SU-DHL-6 (cell line): Measurements from ENCODE around the gene SLC9A5.

ENCODE experiments used
- H2AFZ ChIP-seq: fragments of 200-600 bp; sonication (generic); 2 replicates; pipeline ENCODE4 v1.6.1; 2014; ENCODE audit warnings: low read depth, mild to moderate bottlenecking, moderate library complexity, mixed read lengths, antibody characterized with exemption, low read length; ENCODE audit not compliant: severe bottlenecking
- H3F3A ChIP-seq: fragments of 200-600 bp; shearing (Covaris generic); 2 replicates; pipeline ENCODE4 v1.6.0; 2016; ENCODE audit warnings: antibody characterized with exemption, mild to moderate bottlenecking; ENCODE audit not compliant: insufficient read depth
- H3K27ac ChIP-seq: fragments of 200-600 bp; sonication (generic); 2 replicates; pipeline ENCODE4 v1.5.1; 2016; ENCODE audit warnings: low read depth, mild to moderate bottlenecking, low read length, moderate library complexity, mixed read lengths
- H3K27me3 ChIP-seq: fragments of 200-600 bp; sonication (generic), shearing (Covaris generic); 2 replicates; pipeline ENCODE4 v1.6.0; 2014; ENCODE audit warnings: mild to moderate bottlenecking, low read length
- H3K36me3 ChIP-seq: fragments of 200-600 bp; sonication (generic); 2 replicates; pipeline ENCODE4 v1.6.1; 2014; ENCODE audit warnings: mild to moderate bottlenecking, low read length, mixed read lengths
- H3K4me2 ChIP-seq: fragments of 300-600, 200-600 bp; shearing (Covaris generic), sonication (generic); 2 replicates; pipeline ENCODE4 v1.6.0; 2014; ENCODE audit warnings: low read length, low read depth, mild to moderate bottlenecking; ENCODE audit not compliant: poor library complexity, severe bottlenecking
- H3K4me3 ChIP-seq: fragments of 200-600 bp; sonication (generic); 2 replicates; pipeline ENCODE4 v1.5.1; 2014; ENCODE audit warnings: antibody characterized with exemption, low read length, mild to moderate bottlenecking, mixed read lengths; ENCODE audit not compliant: insufficient read depth, poor library complexity, severe bottlenecking
- H3K79me2 ChIP-seq: fragments of 200-600 bp; sonication (generic); 2 replicates; pipeline ENCODE4 v1.6.1; 2014; ENCODE audit warnings: mild to moderate bottlenecking, low read length, moderate library complexity; ENCODE audit not compliant: insufficient read depth
- H3K9ac ChIP-seq: fragments of 200-600 bp; sonication (generic); 2 replicates; pipeline ENCODE4 v1.7.0; 2014; ENCODE audit warnings: mild to moderate bottlenecking, low read length
- H3K9me2 ChIP-seq: fragments of 200-600 bp; sonication (generic); replicated peaks from 2 replicates; pipeline ENCODE4 v1.6.1; 2014; ENCODE audit warnings: low read length; ENCODE audit not compliant: insufficient read depth
- H3K9me3 ChIP-seq: fragments of 200-600 bp; sonication (generic); 2 replicates; pipeline ENCODE4 v1.6.1; 2014; ENCODE audit warnings: low read length, mixed read lengths; ENCODE audit not compliant: insufficient read depth
- H4K20me1 ChIP-seq: fragments of 200-600 bp; sonication (generic); 2 replicates; pipeline ENCODE4 v1.6.1; 2014; ENCODE audit warnings: low read depth, mild to moderate bottlenecking, antibody characterized with exemption, low read length, moderate library complexity, mixed read lengths
- EZH2phosphoT487 ChIP-seq: fragments of 200-600 bp; sonication (generic), shearing (Covaris generic); conservative IDR thresholded peaks from 2 replicates; pipeline ENCODE4 v1.6.1; 2018; ENCODE audit warnings: mild to moderate bottlenecking, antibody characterized with exemption, low read length, moderate library complexity, mixed read lengths
- TF ChIP-seq, protein P1 (sequence below): fragments of 200-600 bp; sonication (generic); IDR thresholded peaks from one replicate; pipeline ENCODE4 v1.5.1; 2017; ENCODE audit warnings: antibody characterized with exemption, mild to moderate bottlenecking, low read length, moderate library complexity; ENCODE audit not compliant: insufficient read depth, poor library complexity, severe bottlenecking

SLC9A5 gene

DNA sequence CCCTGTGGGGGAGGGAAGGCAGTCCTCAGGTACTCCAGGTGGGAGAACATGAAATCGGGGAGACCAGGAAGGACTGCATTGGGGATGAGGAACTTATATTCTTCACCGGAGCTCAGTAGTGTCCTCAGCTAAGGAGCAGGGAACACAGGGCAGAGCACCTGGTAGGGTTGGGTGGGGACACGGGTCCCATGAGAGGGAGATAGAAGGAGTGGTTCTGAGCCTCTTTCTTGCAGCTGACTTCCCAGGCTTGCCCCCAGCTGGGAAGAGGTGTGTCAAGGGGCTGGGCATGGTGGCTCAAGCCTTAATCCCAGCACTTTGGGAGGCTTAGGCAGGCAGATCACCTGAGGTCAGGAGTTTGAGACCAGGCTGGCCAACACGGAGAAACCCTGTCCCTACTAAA, 3.6 kb upstream of the SLC9A5 start:
- H3K9me2 ChIP-seq: no peaks in the 10 kb centered on the region
- no peak overlapping the region for H3K9ac ChIP-seq
- H4K20me1 ChIP-seq: no peaks in the 10 kb centered on the region; the same call in 1 of the 2 replicates
- TF ChIP-seq, protein P1, sequence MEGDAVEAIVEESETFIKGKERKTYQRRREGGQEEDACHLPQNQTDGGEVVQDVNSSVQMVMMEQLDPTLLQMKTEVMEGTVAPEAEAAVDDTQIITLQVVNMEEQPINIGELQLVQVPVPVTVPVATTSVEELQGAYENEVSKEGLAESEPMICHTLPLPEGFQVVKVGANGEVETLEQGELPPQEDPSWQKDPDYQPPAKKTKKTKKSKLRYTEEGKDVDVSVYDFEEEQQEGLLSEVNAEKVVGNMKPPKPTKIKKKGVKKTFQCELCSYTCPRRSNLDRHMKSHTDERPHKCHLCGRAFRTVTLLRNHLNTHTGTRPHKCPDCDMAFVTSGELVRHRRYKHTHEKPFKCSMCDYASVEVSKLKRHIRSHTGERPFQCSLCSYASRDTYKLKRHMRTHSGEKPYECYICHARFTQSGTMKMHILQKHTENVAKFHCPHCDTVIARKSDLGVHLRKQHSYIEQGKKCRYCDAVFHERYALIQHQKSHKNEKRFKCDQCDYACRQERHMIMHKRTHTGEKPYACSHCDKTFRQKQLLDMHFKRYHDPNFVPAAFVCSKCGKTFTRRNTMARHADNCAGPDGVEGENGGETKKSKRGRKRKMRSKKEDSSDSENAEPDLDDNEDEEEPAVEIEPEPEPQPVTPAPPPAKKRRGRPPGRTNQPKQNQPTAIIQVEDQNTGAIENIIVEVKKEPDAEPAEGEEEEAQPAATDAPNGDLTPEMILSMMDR: no peak
- no peak for TF ChIP-seq EZH2phosphoT487
- no peaks in the 10 kb centered on the region for H3K36me3 ChIP-seq
- H3F3A ChIP-seq: no peaks in the 10 kb centered on the region
- H3K4me2 ChIP-seq: no peak overlapping the region
- H2AFZ ChIP-seq: no peak overlapping the region
- H3K27me3 ChIP-seq: no peaks in the 10 kb centered on the region
- H3K9me3 ChIP-seq: no peaks in the 10 kb centered on the region
- H3K79me2 ChIP-seq: no peaks in the 10 kb centered on the region
- no peak overlapping the region for H3K27ac ChIP-seq
- no peak overlapping the region for H3K4me3 ChIP-seq

DNA sequence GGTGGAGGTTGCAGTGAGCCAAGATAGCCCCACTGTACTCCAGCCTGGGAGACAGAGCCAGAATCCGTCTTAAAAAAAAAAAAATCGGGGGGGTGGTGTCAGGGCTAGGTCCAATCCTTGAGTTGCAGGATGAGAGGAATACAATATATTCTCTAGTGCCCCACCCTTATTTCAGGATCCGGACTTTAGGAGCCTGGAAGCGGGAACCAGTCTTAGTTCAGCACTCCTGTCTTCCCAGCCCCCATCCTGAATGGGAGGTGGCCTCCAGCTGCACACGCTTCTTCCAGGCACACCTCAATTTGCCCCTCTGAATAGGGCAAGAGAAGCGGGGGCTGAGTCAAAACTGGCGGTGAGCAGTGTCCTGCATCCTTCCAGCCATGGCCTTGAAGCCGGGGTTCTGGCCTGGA, 3.1 kb upstream of the SLC9A5 start:
- Histone ChIP-seq H3K4me3 (no peak overlapping the region), H2AFZ (no peak overlapping the region), H4K20me1 (no peaks in the 10 kb centered on the region; the same call in 1 of the 2 replicates), H3K27ac (no peak overlapping the region), H3K36me3 (no peaks in the 10 kb centered on the region), H3K9me3 (no peaks in the 10 kb centered on the region), H3K9ac (peak overlapping the region; percentile 62; the same call in 1 of the 2 replicates), H3K27me3 (no peaks in the 10 kb centered on the region), H3K79me2 (no peaks in the 10 kb centered on the region), H3F3A (no peaks in the 10 kb centered on the region), H3K9me2 (no peaks in the 10 kb centered on the region), H3K4me2 (peak overlapping the region; percentile 77)
- TF ChIP-seq, protein P1: no peak
- TF ChIP-seq EZH2phosphoT487: no peak

- Histone ChIP-seq H3K9me3 (no peaks in the 10 kb centered on the region), H3K27ac (no peak overlapping the region), H3K79me2 (no peaks in the 10 kb centered on the region), H2AFZ (peak overlapping the region; percentile 79), H3K9me2 (no peaks in the 10 kb centered on the region), H3K4me2 (peak overlapping the region; percentile 77), H3K36me3 (no peaks in the 10 kb centered on the region), H3K4me3 (peak overlapping the region; percentile 60), H3K27me3 (no peaks in the 10 kb centered on the region), H3F3A (no peaks in the 10 kb centered on the region), H3K9ac (peak overlapping the region; percentile 62), H4K20me1 (no peaks in the 10 kb centered on the region; the same call in 1 of the 2 replicates)
- TF ChIP-seq, protein P1: no peak
- TF ChIP-seq EZH2phosphoT487: no peak
Observed at GRCh38 chr16:67246081-67246755, 2.6 kb upstream of the SLC9A5 start.
